Dendritic cell treated with granulocyte-macrophage colony-stimulating factor and Interleukin-4, amounts not matched to agents 40 ng/mL and 50 ng/mL, for 4 days (primary cell): ENCODE measurements around the gene ITIH4.

ENCODE experiments used
- H3K27ac Mint-ChIP-seq: one replicate; pipeline ENCODE4 v1.8.0; 2022; ENCODE audit warnings: mild to moderate bottlenecking, mixed read lengths
- H3K27me3 Mint-ChIP-seq: one replicate; pipeline ENCODE4 v1.8.0; 2022; ENCODE audit warnings: mild to moderate bottlenecking, mixed read lengths
- H3K36me3 Mint-ChIP-seq: one replicate; pipeline ENCODE4 v1.8.0; 2022; ENCODE audit warnings: low read depth, mixed read lengths
- H3K4me1 Mint-ChIP-seq: one replicate; pipeline ENCODE4 v1.8.0; 2022; ENCODE audit warnings: low read depth, mixed read lengths
- H3K4me3 Mint-ChIP-seq: one replicate; pipeline ENCODE4 v1.8.0; 2022; ENCODE audit warnings: mild to moderate bottlenecking, moderate library complexity, mixed read lengths
- H3K9me3 Mint-ChIP-seq: one replicate; pipeline ENCODE4 v1.8.0; 2022; ENCODE audit warnings: mixed read lengths
- intact Hi-C: fragments of 100-400 bp; cut with micrococcal nuclease; formaldehyde crosslinking; loops from one replicate; pipeline ENCODE4 v1.15.0; 2022

Gene ITIH4

DNA sequence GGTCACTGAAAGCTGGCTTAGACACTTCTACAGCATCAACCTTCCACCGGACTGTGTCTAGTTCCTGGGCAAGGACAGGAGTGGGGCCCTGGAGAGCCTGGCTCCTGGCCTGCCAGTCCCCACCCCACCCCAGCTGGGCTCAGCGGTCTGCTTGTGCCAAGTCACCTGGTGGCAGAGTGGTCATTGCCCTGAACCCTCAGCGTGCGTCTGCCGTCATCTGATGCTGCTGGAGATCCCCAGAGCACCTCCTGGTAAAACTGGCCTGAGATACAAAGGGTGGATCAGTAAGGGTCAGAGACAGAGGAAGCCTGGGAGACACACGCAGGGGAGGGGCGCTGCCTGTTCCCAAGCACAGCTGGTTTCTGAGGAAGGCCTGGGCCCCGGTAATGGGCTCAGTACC lies 16.7 kb downstream of the ITIH4 start:
- H3K27me3 Mint-ChIP-seq = peaks cover 4% of the 10 kb centered on the region
- H3K36me3 Mint-ChIP-seq = no peaks in the 10 kb centered on the region
- intact Hi-C loops = no loop called here
- no peaks in the 10 kb centered on the region for H3K9me3 Mint-ChIP-seq
- no peak overlapping the region for H3K4me3 Mint-ChIP-seq
- H3K27ac Mint-ChIP-seq = no peak overlapping the region
- no peaks in the 10 kb centered on the region for H3K4me1 Mint-ChIP-seq

DNA sequence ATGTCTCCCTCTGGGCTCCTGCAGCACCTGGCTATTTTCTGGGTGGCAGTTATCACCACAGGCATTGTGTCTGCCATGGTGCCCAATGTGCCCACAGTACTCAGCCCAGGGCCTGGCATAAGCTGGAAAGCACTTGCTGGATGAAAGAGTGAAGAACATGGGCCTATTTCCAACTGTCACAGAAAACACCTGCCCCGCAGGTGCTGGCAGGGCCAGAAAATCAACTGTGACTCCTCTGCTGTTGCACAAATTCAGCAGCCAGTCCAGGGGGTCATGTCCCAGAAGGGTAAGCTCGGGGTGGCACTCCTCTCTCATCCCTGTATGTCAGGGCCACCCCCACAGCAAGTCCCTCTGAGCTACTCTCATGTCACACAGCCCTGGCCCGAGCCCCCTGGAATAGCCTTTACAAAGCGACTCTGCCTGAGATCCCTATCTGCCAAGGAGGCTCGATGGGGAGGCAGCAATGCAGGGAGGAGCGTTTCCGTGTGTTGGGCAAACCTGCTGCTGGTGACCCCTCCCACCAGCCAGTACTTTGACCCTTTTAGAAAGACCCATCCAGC lies 18.9 kb downstream of the ITIH4 start:
- Mint-ChIP-seq H3K9me3 (no peaks in the 10 kb centered on the region), H3K4me1 (no peaks in the 10 kb centered on the region), H3K36me3 (no peaks in the 10 kb centered on the region), H3K4me3 (no peak overlapping the region), H3K27me3 (peaks cover 5% of the 10 kb centered on the region), H3K27ac (no peak overlapping the region)
- intact Hi-C loops = no loop called here

DNA sequence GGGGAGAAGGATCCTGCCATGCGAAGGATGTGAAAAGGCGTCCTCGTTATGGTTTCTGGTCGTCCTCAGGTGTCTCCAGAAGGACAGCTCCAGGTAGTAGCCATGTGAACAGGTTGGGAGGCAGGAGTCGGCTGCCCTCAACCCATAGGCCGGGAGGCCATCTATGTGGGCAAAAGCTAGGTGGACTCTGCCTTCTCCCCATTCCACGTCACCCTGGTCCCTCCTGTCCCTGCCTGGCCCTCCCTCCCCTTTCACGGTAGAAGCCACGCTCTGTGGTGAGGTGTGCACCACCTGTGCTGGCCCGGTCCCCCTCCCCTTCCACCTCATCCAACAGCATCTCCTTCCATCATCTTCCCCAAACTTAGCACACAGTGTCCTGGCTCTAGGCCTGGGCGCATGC lies 19.5 kb downstream of the ITIH4 start:
- Mint-ChIP-seq H3K9me3 (no peaks in the 10 kb centered on the region), H3K36me3 (no peaks in the 10 kb centered on the region), H3K4me1 (no peaks in the 10 kb centered on the region), H3K27ac (no peak overlapping the region), H3K27me3 (peaks cover 5% of the 10 kb centered on the region), H3K4me3 (no peak overlapping the region)
- intact Hi-C loops = no loop called here

DNA sequence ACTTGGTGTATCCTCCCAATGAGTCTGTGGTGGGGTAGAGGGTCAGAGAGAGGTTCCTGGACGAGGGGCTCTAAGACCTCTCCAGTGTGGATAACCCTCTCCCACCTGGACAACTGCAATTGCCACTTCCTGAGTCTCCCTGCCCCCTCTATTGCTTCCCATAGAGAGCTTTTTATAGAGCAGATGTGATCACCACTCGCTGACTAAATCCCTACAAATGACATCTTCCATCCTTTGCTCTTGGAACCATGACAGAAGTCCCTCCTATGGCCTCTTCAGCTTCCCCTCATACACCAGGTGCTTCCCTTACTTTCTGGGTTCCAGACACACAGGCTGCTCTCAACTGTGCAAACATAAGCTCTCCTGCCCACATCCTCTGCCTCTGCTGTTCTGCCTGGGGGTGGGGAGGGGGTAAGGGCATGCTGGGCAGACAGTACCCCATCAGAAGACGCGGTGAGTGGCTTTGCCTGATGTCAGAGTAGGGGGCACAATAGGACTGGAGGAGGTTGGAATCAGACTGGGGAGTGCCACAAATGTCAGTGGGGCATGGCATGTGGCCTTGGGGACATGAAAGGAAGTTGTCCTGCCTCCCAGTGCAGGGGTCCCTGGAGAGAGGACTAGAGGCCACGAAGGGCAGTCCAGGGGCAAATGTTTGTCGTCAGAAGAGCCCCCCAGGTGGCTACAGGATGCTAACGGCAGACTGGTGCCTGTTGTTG lies 20.7 kb downstream of the ITIH4 start:
- Mint-ChIP-seq H3K4me1 (no peaks in the 10 kb centered on the region), H3K9me3 (no peaks in the 10 kb centered on the region), H3K27me3 (peaks cover 5% of the 10 kb centered on the region)

DNA sequence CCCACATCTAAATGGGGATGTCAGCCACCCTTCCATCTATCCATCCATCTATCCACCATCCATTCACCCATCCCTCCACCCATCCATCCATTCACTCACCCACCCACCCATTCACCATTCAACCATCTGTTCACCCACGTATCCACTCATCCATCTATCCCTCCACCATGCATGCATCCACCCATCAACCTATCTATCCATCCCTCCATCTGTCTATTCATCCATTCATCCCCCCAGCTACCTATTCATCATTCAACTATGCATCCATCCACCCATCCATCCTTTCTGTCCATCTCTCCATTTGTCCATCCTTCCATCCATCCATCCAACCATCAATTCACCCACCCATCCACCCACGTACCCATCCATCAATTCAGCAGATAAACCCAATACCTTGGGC lies 21.3 kb downstream of the ITIH4 start:
- H3K4me1 Mint-ChIP-seq = no peaks in the 10 kb centered on the region

More for the DNA sequence above, 20.7 kb downstream of the ITIH4 start:
- Mint-ChIP-seq H3K36me3 (no peaks in the 10 kb centered on the region), H3K4me3 (no peak overlapping the region), H3K27ac (no peak overlapping the region)
- intact Hi-C loops = no loop called here

DNA sequence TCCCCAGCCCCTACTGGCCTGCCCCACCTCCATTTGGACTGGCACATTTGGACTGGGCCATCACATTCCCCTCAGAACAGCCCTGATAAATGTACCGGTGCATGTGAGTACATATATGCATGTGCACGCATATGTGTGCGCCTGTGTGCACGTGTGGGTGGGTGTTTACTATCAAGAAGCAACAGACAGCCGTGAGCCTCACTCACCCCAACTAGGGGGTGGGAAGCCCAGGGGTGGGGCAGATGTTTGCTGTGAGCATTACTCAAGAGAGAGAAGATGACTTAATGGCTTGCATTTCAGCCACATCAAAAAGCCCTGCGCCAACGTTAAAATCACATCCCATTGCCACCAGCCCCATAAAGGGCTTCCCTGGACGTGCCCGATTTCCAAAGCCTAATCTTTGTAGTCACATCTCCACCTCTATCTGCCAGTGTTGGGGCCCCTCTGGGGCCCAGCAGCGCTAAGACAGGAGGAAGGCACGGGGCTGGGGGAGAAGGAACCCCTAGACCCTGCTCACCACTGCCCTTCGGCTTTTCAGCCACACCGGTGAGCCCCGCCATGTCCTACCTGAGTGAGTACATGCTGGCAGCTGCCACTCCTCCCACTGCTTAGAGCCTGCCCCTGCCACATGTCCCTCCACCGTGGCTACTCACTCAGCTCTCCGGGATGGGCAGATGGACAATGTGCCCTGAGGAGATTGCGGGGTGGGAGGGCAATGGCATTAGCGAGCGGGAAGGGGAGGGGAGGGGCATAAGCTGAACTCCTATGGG lies 25.0 kb downstream of the ITIH4 start:
- H3K9me3 Mint-ChIP-seq = no peaks in the 10 kb centered on the region
- no peak overlapping the region for H3K27ac Mint-ChIP-seq
- no peaks in the 10 kb centered on the region for H3K36me3 Mint-ChIP-seq
- H3K27me3 Mint-ChIP-seq = peaks cover 5% of the 10 kb centered on the region
- H3K4me1 Mint-ChIP-seq = no peaks in the 10 kb centered on the region
- intact Hi-C loops = no loop called here
- no peak overlapping the region for H3K4me3 Mint-ChIP-seq

More for the DNA sequence above, 21.3 kb downstream of the ITIH4 start:
- H3K9me3 Mint-ChIP-seq = no peaks in the 10 kb centered on the region
- no peak overlapping the region for H3K27ac Mint-ChIP-seq
- intact Hi-C loops = no loop called here
- H3K27me3 Mint-ChIP-seq = peaks cover 5% of the 10 kb centered on the region
- H3K36me3 Mint-ChIP-seq = no peaks in the 10 kb centered on the region
- H3K4me3 Mint-ChIP-seq = no peak overlapping the region

DNA sequence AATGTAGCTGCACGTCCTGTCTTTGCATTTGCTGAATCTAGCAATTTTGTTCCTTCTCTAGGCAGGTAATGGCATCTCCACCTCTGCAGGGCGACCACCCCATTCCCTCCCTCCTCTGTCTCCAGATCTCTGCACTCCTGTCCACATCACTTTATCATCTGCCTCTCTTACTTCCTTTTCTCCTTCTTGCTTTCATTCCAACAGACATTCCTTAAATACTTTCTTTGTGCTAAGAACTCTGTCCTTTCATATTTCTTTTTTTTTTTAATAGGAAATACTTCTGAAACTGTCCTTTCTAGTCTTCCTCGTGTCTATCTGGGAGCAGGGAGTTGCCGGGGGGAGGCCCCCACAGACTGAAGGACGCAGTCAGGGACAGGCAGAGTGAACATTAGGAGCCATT lies 28.6 kb downstream of the ITIH4 start:
- Mint-ChIP-seq H3K9me3 (no peaks in the 10 kb centered on the region), H3K36me3 (no peaks in the 10 kb centered on the region), H3K27me3 (no peaks in the 10 kb centered on the region), H3K4me3 (no peak overlapping the region), H3K27ac (no peak overlapping the region), H3K4me1 (no peaks in the 10 kb centered on the region)
- intact Hi-C loops = no loop called here

DNA sequence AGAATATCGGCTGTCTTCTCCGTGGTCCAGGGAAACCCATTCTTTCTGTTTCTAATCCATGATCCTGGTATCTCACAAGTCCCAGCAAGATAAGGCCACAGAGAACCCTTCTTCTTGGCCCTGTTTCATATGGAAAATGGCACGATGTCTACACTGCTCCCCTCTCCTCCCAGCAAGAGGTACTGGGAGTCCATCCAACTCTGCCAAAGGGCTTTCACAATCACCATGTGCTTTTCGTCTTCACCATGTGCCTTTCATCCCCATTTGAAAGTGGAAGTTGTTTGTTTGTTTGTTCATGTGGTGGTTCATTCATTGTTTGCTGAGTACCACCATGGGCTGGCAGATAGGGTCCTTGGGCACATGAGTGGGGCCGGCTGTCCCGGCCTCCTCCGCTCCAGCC lies 30.4 kb downstream of the ITIH4 start:
- Mint-ChIP-seq H3K27ac (no peak overlapping the region), H3K36me3 (no peaks in the 10 kb centered on the region), H3K27me3 (peaks cover 2% of the 10 kb centered on the region), H3K9me3 (no peaks in the 10 kb centered on the region), H3K4me1 (no peaks in the 10 kb centered on the region), H3K4me3 (no peak overlapping the region)
- intact Hi-C loops = no loop called here

DNA sequence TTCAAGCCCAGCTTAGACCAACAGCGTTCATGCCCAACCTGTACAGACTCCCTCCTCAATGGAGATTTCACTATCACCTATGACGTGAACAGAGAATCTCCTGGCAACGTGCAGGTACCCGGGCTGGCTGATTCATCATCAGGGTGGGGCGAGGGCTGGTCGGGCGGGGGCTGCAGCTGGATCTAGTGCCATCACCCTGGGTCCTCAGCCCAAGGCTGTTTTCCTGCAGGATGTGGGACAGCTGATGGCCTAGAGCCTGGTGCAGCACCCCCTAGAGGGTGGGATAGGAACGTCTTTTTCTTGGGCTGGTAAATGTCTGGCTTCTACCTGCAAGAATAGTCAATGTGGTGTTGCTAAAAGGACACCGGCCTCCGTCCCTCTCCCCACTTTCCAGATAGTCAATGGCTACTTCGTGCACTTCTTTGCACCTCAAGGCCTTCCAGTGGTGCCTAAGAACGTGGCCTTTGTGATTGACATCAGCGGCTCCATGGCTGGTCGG lies 31.4 kb downstream of the ITIH4 start:
- H3K27me3 Mint-ChIP-seq = peaks cover 2% of the 10 kb centered on the region
- no peak overlapping the region for H3K4me3 Mint-ChIP-seq
- intact Hi-C loops = loop anchor here (1.0 kb wide), 1 partner anchor 57 kb away; no protein-coding TSS in a partner anchor
- no peaks in the 10 kb centered on the region for H3K36me3 Mint-ChIP-seq
- no peaks in the 10 kb centered on the region for H3K4me1 Mint-ChIP-seq
- no peak overlapping the region for H3K27ac Mint-ChIP-seq
- no peaks in the 10 kb centered on the region for H3K9me3 Mint-ChIP-seq

DNA sequence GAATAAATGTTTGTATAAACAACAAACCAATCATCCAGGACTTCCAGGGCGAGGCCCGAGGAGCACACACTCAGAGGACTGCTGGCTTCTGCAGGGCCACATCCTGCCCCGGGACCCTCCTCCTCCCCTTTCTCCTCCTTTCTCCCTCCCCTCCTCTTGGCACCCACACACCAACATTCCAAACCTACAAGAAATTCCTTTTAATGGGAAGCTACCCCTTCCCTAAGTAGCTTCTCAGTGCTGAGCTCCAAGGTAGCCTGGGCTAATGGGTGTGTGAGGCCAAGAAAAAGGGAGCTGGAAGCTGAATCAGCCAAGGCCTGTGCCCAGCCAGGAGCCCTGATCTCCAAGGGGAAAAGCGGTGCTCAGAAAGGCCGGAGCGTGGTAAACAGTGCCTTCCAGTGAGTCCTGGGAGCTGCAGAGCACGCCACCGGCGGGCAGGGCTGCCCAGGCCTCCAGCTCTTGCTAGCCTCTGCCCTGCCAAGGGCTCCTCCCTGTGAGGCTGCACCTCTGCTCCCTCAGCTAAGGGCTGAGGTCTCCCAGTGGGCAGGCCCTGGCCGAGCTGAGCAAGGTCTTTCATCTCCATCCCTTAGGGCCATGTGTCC lies 32.0 kb downstream of the ITIH4 start:
- Mint-ChIP-seq H3K9me3 (no peaks in the 10 kb centered on the region), H3K27me3 (peaks cover 2% of the 10 kb centered on the region), H3K27ac (no peak overlapping the region), H3K36me3 (no peaks in the 10 kb centered on the region), H3K4me1 (no peaks in the 10 kb centered on the region), H3K4me3 (no peak overlapping the region)
- intact Hi-C loops = no loop called here

DNA sequence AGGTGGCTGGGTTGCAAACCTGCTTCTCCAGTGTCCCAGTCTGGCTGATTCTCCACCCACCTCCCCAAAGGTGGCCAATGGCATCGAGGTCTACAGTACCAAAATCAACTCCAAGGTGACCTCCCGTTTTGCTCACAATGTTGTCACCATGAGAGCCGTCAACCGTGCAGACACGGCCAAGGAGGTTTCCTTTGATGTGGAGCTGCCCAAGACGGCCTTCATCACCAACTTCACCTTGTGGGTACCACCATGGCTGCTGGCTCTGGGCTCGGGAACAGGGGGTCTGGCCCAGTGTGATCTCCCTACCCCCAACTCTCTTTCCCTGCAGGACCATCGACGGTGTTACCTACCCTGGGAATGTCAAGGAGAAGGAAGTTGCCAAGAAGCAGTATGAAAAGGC lies 34.1 kb downstream of the ITIH4 start:
- Mint-ChIP-seq H3K27me3 (peaks cover 2% of the 10 kb centered on the region), H3K4me3 (no peak overlapping the region), H3K9me3 (no peaks in the 10 kb centered on the region), H3K27ac (no peak overlapping the region), H3K4me1 (no peaks in the 10 kb centered on the region), H3K36me3 (no peaks in the 10 kb centered on the region)
- intact Hi-C loops = no loop called here

DNA sequence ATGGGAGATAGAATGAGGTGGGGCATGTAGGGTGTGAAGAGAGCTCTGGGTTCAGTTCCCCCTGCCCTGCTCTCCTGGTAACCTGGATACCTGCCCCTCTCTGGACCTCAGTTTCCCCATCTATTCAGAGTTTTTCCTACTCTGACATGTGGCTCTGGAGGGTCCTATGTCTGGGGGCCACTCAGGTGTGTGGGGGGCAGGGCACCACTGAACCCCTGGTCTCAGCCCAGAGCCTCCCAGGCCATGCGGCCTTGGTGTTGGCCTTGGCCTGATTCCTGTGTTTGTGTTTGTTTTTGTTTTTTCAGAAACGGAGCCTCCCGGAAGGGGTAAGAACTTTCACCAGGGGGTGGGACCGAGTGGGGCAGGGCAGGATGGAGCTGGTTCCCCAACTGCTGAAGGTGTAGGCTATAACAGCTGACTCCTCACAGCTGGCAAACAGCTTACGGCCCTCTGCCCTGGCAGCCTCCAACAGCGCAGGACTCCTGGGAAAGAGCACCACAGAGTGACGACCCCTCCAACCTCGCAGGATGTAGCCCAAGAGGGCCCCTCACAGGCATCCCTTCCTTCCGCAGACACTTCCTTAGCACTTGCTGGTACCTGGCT lies 35.1 kb downstream of the ITIH4 start:
- Mint-ChIP-seq H3K27ac (no peak overlapping the region), H3K4me3 (no peak overlapping the region), H3K9me3 (no peaks in the 10 kb centered on the region), H3K27me3 (peaks cover 2% of the 10 kb centered on the region), H3K4me1 (no peaks in the 10 kb centered on the region), H3K36me3 (no peaks in the 10 kb centered on the region)
- intact Hi-C loops = no loop called here

DNA sequence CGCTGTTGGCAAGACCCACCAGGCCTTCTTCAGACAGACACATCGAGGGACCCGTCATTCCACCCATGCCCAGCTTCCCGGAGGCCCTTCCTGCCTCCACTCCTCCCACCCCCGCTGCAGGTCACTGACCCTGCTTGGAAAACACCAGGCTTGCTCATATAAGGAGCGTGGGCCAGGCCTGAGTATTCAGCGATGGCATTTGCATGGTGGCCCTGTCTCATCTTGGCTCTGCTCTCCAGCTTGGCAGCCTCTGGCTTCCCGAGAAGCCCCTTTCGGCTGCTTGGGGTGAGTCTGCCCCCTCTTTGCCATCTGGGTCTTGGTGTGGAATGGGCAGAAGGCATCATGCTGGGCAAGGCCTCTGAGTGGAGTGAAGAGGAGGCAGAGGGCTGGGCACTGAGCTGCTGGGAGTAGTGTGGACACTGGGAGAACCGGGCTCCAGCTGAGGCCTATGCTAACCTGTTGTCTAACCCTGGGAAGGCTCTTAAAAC lies 35.8 kb downstream of the ITIH4 start, which contains the start of gene ITIH3:
TSS of gene ITIH3 (plus strand) at position 185 of the 488 bp plus-strand sequence. CDS start at position 193, 8 bp downstream.
- intact Hi-C loops = no loop called here
- H3K27ac Mint-ChIP-seq = no peak within 1 kb of the TSS
- H3K9me3 Mint-ChIP-seq = no peaks in the 10 kb centered on the region
- H3K36me3 Mint-ChIP-seq = no peaks in the 10 kb centered on the region
- peaks cover 2% of the 10 kb centered on the region for H3K27me3 Mint-ChIP-seq
- no peak within 1 kb of the TSS for H3K4me3 Mint-ChIP-seq
- H3K4me1 Mint-ChIP-seq = no peaks in the 10 kb centered on the region
